Tibial nerve (tissue), 4 donors: ENCODE measurements around the gene SCGB2B2.

Experiments
- EP300 ChIP-seq, 2 donors: sonication (generic); formaldehyde crosslinking; IDR thresholded peaks; one replicate each; pipeline ENCODE4 v1.6.1; 2017; ENCODE audit warnings: antibody characterized with exemption in 2 of 2, mild to moderate bottlenecking in 1 of 2
- POLR2A ChIP-seq, 2 donors: fragments of 450-650 bp; IDR thresholded peaks; one replicate each; pipeline ENCODE4 v1.6.1; 2017; ENCODE audit warnings: antibody characterized with exemption in 2 of 2, mild to moderate bottlenecking in 2 of 2, moderate library complexity in 2 of 2
- TF ChIP-seq, protein P1 (sequence below), 5 experiments: fragments of 200-600 bp in 3 of 5; fragments of 450-650 bp in 2 of 5; sonication (generic) in 3 of 5; IDR thresholded peaks; one replicate each; pipeline ENCODE4 v1.5.1; 2016 to 2019; ENCODE audit warnings: antibody characterized with exemption in 5 of 5, mild to moderate bottlenecking in 3 of 5, moderate library complexity in 2 of 5

DNA sequence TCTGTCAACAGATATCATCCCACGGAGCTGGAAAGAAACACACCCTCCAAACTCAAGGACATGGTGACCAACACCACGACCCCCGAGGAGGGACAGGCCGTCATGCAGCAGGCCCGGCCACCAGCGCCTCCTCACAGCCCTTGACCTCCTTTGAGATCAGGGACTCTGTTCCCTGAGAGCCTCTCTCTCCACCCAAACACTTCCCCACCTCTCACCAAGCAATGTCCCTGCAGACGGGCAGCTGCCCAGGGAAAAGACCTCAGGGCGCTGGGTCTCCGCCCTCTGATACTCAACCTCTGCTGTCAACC is 10.0 kb downstream of the SCGB2B2 start:
- no peak for TF ChIP-seq EP300 (IDR thresholded peaks at IDR 0.05)
- TF ChIP-seq POLR2A (IDR thresholded peaks at IDR 0.05), result no peak
- TF ChIP-seq, protein P1, sequence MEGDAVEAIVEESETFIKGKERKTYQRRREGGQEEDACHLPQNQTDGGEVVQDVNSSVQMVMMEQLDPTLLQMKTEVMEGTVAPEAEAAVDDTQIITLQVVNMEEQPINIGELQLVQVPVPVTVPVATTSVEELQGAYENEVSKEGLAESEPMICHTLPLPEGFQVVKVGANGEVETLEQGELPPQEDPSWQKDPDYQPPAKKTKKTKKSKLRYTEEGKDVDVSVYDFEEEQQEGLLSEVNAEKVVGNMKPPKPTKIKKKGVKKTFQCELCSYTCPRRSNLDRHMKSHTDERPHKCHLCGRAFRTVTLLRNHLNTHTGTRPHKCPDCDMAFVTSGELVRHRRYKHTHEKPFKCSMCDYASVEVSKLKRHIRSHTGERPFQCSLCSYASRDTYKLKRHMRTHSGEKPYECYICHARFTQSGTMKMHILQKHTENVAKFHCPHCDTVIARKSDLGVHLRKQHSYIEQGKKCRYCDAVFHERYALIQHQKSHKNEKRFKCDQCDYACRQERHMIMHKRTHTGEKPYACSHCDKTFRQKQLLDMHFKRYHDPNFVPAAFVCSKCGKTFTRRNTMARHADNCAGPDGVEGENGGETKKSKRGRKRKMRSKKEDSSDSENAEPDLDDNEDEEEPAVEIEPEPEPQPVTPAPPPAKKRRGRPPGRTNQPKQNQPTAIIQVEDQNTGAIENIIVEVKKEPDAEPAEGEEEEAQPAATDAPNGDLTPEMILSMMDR (IDR thresholded peaks at IDR 0.05), result no peak
